NOMO-1 treated with DMSO at 0.1 percent for 48 hours (cell line): ENCODE measurements around the gene DDX28.
"Not testable (repeated sequence)": the region's sequence is repeated elsewhere in the genome, so short reads cannot be mapped to it uniquely, and the experiment has no call there.

ENCODE experiments used
- DNase-seq: peaks from one replicate; lab custom pipeline; 2025; ENCODE audit not compliant: unreplicated experiment; lab: John Stamatoyannopoulos, UW

Gene DDX28

GRCh38 chr16:67998231-67998778 is 24.7 kb downstream of the DDX28 start:
- DNase-seq: not testable (repeated sequence)

GRCh38 chr16:67996666-67997065 is 26.4 kb downstream of the DDX28 start:
- no peak for DNase-seq

- DNase-seq: peak; percentile 86
Measured at GRCh38 chr16:67995423-67995822, 27.6 kb downstream of the DDX28 start.

GRCh38 chr16:67994040-67994408 is 29.0 kb downstream of the DDX28 start:
- DNase-seq: not testable (repeated sequence)

- DNase-seq: peak; percentile 85
Measured at GRCh38 chr16:67993207-67994039, 29.6 kb downstream of the DDX28 start.

- DNase-seq: no peak
Measured at GRCh38 chr16:67992661-67993206, 30.3 kb downstream of the DDX28 start.

GRCh38 chr16:67990018-67990386 is 33.0 kb downstream of the DDX28 start:
- DNase-seq: no peak

- DNase-seq: no peak
Measured at GRCh38 chr16:67989322-67990017, 33.6 kb downstream of the DDX28 start.

- no peak for DNase-seq
Measured at GRCh38 chr16:67988675-67989074, 34.4 kb downstream of the DDX28 start.

- DNase-seq: no peak
Measured at GRCh38 chr16:67987460-67988160, 35.4 kb downstream of the DDX28 start.

GRCh38 chr16:67986949-67987348 is 36.1 kb downstream of the DDX28 start:
- no peak for DNase-seq

GRCh38 chr16:67982011-67982696 is 40.9 kb downstream of the DDX28 start:
- DNase-seq: no peak

GRCh38 chr16:67979955-67980678 is 42.9 kb downstream of the DDX28 start, which contains the start of gene DPEP3:
Gene DPEP3, minus strand, starts transcription at chr16:67980499. Its CDS starts 119 bp downstream, at chr16:67980380.
- peak; percentile 17 for DNase-seq

GRCh38 chr16:67977469-67978227 is 45.4 kb downstream of the DDX28 start:
- no peak for DNase-seq

GRCh38 chr16:67977005-67977404 is 46.0 kb downstream of the DDX28 start:
- no peak for DNase-seq

GRCh38 chr16:67976205-67976604 is 46.8 kb downstream of the DDX28 start:
- no peak for DNase-seq

- DNase-seq: no peak
Measured at GRCh38 chr16:67975321-67976105, 47.5 kb downstream of the DDX28 start.

- not testable (repeated sequence) for DNase-seq
Measured at GRCh38 chr16:67972285-67972684, 50.7 kb downstream of the DDX28 start.
